ENCODE data around the gene CASR.

Gene CASR

DNA sequence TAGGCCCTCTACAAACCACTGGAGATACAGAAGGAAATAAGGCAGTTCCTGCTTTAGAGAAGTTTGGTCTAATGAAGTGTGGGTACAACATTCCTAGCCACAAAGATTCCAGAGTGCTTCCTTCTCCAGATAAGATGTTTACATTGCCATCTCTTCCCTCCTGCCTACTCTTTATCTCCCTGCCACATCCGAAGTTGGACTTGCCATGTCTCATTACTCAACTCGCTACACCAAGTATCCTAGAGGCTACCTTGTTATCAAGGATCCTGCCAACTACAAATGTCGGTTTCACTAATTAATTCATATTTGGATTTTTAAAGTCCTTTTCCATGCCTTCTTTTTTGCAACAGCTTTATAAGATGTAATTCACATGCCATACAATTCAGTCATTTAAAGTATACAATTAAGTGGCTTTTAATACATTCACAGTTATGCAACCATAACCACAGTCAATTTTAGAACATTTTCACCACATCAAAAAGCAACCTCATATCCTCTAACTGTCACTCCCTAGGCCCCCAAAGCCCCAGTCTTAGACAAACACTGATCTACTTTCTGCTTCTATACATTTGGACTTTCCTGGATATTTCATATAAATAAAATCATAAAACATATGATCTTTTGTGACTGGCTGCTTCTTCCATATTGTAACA lies 87.9 kb downstream of the CASR start (continued):
- TF ChIP-seq, protein P1, sequence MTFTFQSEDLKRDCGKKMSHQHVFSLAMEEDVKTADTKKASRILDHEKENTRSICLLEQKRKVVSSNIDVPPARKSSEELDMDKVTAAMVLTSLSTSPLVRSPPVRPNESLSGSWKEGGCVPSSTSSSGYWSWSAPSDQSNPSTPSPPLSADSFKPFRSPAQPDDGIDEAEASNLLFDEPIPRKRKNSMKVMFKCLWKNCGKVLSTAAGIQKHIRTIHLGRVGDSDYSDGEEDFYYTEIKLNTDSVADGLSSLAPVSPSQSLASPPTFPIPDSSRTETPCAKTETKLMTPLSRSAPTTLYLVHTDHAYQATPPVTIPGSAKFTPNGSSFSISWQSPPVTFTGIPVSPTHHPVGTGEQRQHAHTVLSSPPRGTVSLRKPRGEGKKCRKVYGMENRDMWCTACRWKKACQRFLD (tag by site-specific recombination; IDR thresholded peaks at IDR 0.05) = no peak
- TF ChIP-seq ZNF624 (tag by site-specific recombination; IDR thresholded peaks at IDR 0.05) = no peak

DNA sequence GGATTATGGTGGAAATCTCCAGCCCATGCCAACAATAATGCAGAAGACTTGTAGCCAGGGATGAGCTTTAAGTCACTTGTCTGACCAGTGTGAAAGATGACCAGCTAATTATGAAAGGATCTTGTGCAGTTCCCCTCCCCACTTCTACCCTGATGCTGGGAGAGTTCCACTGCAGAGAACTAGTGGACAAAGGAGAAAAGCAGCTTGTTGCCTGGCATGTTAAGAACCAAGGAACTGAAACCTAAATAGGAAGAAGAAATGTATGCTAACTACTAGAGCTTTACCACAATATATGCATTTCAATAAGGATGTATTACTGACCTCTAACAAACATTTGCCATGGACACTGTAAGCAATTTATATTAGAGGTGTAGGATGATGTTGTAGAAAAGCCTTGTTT lies 89.4 kb downstream of the CASR start:
- Histone ChIP-seq H3K4me1 (ENCODE audit: control insufficient read depth, insufficient read depth, low read length) (no peaks in the 10 kb centered on the region), H3K9me3 (ENCODE audit: control insufficient read depth, insufficient read depth, low read depth, low read length) (no peaks in the 10 kb centered on the region), H3K27ac (ENCODE audit: extremely low read depth, low read depth, low read length) (no peak overlapping the region), H3K36me3 (ENCODE audit: control insufficient read depth in 2 of 2, insufficient read depth in 1 of 2, low read length in 2 of 2) (no peaks in the 10 kb centered on the region), H3K4me3 (ENCODE audit: low read depth, low read length) (no peak overlapping the region)
- POLR2A ChIA-PET = no interaction called here
- CTCF ChIA-PET = no interaction called here
- no peak for TF ChIP-seq YY2 (tag by site-specific recombination; IDR thresholded peaks at IDR 0.05)
- TF ChIP-seq GLI4 (tag by site-specific recombination; IDR thresholded peaks at IDR 0.05) = no peak
- TF ChIP-seq ZNF677 (tag by site-specific recombination; IDR thresholded peaks at IDR 0.05) = no peak
- no peak for TF ChIP-seq ZNF529 (tag by site-specific recombination; IDR thresholded peaks at IDR 0.05; ENCODE audit: insufficient replicate concordance)
- no peak for TF ChIP-seq ZNF366 (tag by site-specific recombination; conservative IDR thresholded peaks at IDR 0.05)
- TF ChIP-seq GLIS2 (tag by site-specific recombination; IDR thresholded peaks at IDR 0.05) = no peak
- TF ChIP-seq, protein P2, sequence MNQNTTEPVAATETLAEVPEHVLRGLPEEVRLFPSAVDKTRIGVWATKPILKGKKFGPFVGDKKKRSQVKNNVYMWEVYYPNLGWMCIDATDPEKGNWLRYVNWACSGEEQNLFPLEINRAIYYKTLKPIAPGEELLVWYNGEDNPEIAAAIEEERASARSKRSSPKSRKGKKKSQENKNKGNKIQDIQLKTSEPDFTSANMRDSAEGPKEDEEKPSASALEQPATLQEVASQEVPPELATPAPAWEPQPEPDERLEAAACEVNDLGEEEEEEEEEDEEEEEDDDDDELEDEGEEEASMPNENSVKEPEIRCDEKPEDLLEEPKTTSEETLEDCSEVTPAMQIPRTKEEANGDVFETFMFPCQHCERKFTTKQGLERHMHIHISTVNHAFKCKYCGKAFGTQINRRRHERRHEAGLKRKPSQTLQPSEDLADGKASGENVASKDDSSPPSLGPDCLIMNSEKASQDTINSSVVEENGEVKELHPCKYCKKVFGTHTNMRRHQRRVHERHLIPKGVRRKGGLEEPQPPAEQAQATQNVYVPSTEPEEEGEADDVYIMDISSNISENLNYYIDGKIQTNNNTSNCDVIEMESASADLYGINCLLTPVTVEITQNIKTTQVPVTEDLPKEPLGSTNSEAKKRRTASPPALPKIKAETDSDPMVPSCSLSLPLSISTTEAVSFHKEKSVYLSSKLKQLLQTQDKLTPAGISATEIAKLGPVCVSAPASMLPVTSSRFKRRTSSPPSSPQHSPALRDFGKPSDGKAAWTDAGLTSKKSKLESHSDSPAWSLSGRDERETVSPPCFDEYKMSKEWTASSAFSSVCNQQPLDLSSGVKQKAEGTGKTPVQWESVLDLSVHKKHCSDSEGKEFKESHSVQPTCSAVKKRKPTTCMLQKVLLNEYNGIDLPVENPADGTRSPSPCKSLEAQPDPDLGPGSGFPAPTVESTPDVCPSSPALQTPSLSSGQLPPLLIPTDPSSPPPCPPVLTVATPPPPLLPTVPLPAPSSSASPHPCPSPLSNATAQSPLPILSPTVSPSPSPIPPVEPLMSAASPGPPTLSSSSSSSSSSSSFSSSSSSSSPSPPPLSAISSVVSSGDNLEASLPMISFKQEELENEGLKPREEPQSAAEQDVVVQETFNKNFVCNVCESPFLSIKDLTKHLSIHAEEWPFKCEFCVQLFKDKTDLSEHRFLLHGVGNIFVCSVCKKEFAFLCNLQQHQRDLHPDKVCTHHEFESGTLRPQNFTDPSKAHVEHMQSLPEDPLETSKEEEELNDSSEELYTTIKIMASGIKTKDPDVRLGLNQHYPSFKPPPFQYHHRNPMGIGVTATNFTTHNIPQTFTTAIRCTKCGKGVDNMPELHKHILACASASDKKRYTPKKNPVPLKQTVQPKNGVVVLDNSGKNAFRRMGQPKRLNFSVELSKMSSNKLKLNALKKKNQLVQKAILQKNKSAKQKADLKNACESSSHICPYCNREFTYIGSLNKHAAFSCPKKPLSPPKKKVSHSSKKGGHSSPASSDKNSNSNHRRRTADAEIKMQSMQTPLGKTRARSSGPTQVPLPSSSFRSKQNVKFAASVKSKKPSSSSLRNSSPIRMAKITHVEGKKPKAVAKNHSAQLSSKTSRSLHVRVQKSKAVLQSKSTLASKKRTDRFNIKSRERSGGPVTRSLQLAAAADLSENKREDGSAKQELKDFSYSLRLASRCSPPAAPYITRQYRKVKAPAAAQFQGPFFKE (tag by site-specific recombination; IDR thresholded peaks at IDR 0.05; ENCODE audit: borderline replicate concordance) = no peak
- no peak for TF ChIP-seq ZNF561 (tag by site-specific recombination; IDR thresholded peaks at IDR 0.05; ENCODE audit: borderline replicate concordance)
- no peak for TF ChIP-seq ZNF510 (tag by site-specific recombination; IDR thresholded peaks at IDR 0.05; ENCODE audit: insufficient replicate concordance)
- TF ChIP-seq ZNF830 (tag by site-specific recombination; IDR thresholded peaks at IDR 0.05; ENCODE audit: low read depth) = no peak
- no peak for TF ChIP-seq OVOL3 (tag by site-specific recombination; IDR thresholded peaks at IDR 0.05)
- TF ChIP-seq, protein P3, sequence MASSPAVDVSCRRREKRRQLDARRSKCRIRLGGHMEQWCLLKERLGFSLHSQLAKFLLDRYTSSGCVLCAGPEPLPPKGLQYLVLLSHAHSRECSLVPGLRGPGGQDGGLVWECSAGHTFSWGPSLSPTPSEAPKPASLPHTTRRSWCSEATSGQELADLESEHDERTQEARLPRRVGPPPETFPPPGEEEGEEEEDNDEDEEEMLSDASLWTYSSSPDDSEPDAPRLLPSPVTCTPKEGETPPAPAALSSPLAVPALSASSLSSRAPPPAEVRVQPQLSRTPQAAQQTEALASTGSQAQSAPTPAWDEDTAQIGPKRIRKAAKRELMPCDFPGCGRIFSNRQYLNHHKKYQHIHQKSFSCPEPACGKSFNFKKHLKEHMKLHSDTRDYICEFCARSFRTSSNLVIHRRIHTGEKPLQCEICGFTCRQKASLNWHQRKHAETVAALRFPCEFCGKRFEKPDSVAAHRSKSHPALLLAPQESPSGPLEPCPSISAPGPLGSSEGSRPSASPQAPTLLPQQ (tag by site-specific recombination; IDR thresholded peaks at IDR 0.05) = no peak
- no peak for TF ChIP-seq ZNF202 (tag by site-specific recombination; IDR thresholded peaks at IDR 0.05; ENCODE audit: borderline replicate concordance)
- TF ChIP-seq FEZF1 (tag by site-specific recombination; IDR thresholded peaks at IDR 0.05) = no peak
- TF ChIP-seq, protein P4, sequence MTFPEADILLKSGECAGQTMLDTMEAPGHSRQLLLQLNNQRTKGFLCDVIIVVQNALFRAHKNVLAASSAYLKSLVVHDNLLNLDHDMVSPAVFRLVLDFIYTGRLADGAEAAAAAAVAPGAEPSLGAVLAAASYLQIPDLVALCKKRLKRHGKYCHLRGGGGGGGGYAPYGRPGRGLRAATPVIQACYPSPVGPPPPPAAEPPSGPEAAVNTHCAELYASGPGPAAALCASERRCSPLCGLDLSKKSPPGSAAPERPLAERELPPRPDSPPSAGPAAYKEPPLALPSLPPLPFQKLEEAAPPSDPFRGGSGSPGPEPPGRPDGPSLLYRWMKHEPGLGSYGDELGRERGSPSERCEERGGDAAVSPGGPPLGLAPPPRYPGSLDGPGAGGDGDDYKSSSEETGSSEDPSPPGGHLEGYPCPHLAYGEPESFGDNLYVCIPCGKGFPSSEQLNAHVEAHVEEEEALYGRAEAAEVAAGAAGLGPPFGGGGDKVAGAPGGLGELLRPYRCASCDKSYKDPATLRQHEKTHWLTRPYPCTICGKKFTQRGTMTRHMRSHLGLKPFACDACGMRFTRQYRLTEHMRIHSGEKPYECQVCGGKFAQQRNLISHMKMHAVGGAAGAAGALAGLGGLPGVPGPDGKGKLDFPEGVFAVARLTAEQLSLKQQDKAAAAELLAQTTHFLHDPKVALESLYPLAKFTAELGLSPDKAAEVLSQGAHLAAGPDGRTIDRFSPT (tag by site-specific recombination; IDR thresholded peaks at IDR 0.05) = no peak
- TF ChIP-seq ZNF274 (IDR thresholded peaks at IDR 0.05; ENCODE audit: low read length) = no peak
- no peak for TF ChIP-seq ZNF274 (tag by site-specific recombination; IDR thresholded peaks at IDR 0.05; ENCODE audit: borderline replicate concordance)
- TF ChIP-seq, protein P5, sequence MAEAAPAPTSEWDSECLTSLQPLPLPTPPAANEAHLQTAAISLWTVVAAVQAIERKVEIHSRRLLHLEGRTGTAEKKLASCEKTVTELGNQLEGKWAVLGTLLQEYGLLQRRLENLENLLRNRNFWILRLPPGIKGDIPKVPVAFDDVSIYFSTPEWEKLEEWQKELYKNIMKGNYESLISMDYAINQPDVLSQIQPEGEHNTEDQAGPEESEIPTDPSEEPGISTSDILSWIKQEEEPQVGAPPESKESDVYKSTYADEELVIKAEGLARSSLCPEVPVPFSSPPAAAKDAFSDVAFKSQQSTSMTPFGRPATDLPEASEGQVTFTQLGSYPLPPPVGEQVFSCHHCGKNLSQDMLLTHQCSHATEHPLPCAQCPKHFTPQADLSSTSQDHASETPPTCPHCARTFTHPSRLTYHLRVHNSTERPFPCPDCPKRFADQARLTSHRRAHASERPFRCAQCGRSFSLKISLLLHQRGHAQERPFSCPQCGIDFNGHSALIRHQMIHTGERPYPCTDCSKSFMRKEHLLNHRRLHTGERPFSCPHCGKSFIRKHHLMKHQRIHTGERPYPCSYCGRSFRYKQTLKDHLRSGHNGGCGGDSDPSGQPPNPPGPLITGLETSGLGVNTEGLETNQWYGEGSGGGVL (tag by site-specific recombination; IDR thresholded peaks at IDR 0.05) = no peak
- TF ChIP-seq, protein P6, sequence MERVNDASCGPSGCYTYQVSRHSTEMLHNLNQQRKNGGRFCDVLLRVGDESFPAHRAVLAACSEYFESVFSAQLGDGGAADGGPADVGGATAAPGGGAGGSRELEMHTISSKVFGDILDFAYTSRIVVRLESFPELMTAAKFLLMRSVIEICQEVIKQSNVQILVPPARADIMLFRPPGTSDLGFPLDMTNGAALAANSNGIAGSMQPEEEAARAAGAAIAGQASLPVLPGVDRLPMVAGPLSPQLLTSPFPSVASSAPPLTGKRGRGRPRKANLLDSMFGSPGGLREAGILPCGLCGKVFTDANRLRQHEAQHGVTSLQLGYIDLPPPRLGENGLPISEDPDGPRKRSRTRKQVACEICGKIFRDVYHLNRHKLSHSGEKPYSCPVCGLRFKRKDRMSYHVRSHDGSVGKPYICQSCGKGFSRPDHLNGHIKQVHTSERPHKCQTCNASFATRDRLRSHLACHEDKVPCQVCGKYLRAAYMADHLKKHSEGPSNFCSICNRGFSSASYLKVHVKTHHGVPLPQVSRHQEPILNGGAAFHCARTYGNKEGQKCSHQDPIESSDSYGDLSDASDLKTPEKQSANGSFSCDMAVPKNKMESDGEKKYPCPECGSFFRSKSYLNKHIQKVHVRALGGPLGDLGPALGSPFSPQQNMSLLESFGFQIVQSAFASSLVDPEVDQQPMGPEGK (tag by site-specific recombination; IDR thresholded peaks at IDR 0.05) = no peak
- no peak for TF ChIP-seq ZNF175 (tag by site-specific recombination; IDR thresholded peaks at IDR 0.05)
